PC-3 (cell line): ENCODE measurements around the gene CRYZL1.

Source experiments
- CTCF ChIP-seq: fragments of 300-600 bp; sonication (generic); conservative IDR thresholded peaks from 2 replicates; pipeline ENCODE4 v1.5.1; 2017; ENCODE audit warnings: antibody characterized with exemption, low read depth, mild to moderate bottlenecking, low read length
- EZH2phosphoT487 ChIP-seq: fragments of 300-600 bp; sonication (generic); IDR thresholded peaks from 2 replicates; pipeline ENCODE4 v1.6.1; 2018; ENCODE audit warnings: mild to moderate bottlenecking, antibody characterized with exemption, low read length, borderline replicate concordance

DNA sequence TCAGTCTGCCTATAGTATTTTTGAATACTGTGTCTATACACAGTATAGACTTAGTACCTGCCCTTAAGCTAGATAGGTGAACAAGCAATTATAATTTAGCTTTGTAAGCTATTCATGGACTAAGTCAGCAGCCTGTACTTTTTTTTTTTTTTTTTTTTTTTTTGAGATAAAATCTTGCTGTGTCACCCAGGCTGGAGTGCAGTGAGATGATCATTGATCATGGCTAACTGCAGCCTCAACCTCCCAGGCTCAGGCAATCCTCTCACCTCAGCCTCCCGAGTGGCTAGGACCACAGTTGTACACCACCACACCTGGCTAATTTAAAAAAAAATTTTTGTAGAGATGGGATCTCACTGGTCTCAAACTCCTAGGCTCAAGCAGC, 18.0 kb upstream of the CRYZL1 start:
- TF ChIP-seq CTCF (no peak), EZH2phosphoT487 (no peak)
